A549 (cell line): ENCODE results near the gene TRABD. TPM values are rescaled to one million over a fixed set of nuclear protein-coding genes. Genes with fewer than 3 reads are reported as not detected.

Experiments
- ATAC-seq, 2 experiments: fragments of 200-7000 bp in 1 of 2; fragments of >200 bp in 1 of 2; cut with Nextera tagmentation in 1 of 2; cut with Tn5 transposase in 1 of 2; 3 replicates each; pipeline versions ENCODE4 v1.8.0 to v1.9.1; 2018 to 2020; ENCODE audit warnings: mild to moderate bottlenecking in 1 of 2, moderate library complexity in 1 of 2
- CTCF ChIA-PET: fragments of 300-600 bp; sonication (Branson Sonifier 250); formaldehyde crosslinking; extraction: SDS; loops from one replicate; lab custom pipeline; 2021; ENCODE audit warnings: antibody characterized with exemption, inconsistent platforms; lab: Yijun Ruan, JAX
- POLR2A ChIA-PET: fragments of 350-600 bp; formaldehyde crosslinking; extraction: SDS; loops from one replicate; lab custom pipeline; 2021; ENCODE audit warnings: antibody characterized with exemption, inconsistent platforms; lab: Yijun Ruan, JAX
- DNase-seq, 2 experiments: peaks; one replicate each; pipeline versions ENCODE4 v3.0.0 to v3.0.0-alpha.2; 2011 to 2016; ENCODE audit warnings: low read depth in 1 of 2, low spot score in 1 of 2
- FAIRE-seq: peaks from 2 replicates; lab custom pipeline; 2011; peaks lifted over from hg19 to GRCh38; lab: Jason Lieb, UNC
- H3K27ac ChIP-seq, 2 experiments: fragments of >200 bp; sonication (Bioruptor Twin); formaldehyde crosslinking; 3 replicates each; pipeline ENCODE4 v1.5.1; 2016 to 2017
- H3K4me1 ChIP-seq: fragments of >200 bp; sonication (Bioruptor Twin); formaldehyde crosslinking; 3 replicates; pipeline ENCODE4 v1.6.1; 2016
- H3K4me2 ChIP-seq: fragments of >200 bp; sonication (Bioruptor Twin); formaldehyde crosslinking; 3 replicates; pipeline ENCODE4 v1.6.1; 2016
- H3K4me3 ChIP-seq: fragments of >200 bp; sonication (Bioruptor Twin); formaldehyde crosslinking; 3 replicates; pipeline ENCODE4 v1.5.1; 2016
- H3K9me3 ChIP-seq: fragments of >200 bp; sonication (Bioruptor Twin); formaldehyde crosslinking; 3 replicates; pipeline ENCODE4 v1.6.1; 2016
- ATOH8 ChIP-seq: fragments of 250-450 bp; sonication (Bioruptor Pico); IDR thresholded peaks from 2 replicates; pipeline ENCODE4 v1.5.0; 2020; ENCODE audit warnings: low read depth, mild to moderate bottlenecking, moderate library complexity
- BCL3 ChIP-seq: fragments of >200 bp; sonication (Bioruptor Twin); formaldehyde crosslinking; IDR thresholded peaks from 3 replicates; pipeline ENCODE4 v1.6.1; 2016
- CEBPB ChIP-seq, 2 experiments: fragments of >200 bp in 1 of 2; sonication (Bioruptor Twin) in 1 of 2; formaldehyde crosslinking in 1 of 2; IDR thresholded peaks; 2 replicates each; pipeline ENCODE4 v1.6.1; 2012 to 2016
- EP300 ChIP-seq, 2 experiments: fragments of >200 bp; sonication (Bioruptor Twin); formaldehyde crosslinking; IDR thresholded peaks; 2 replicates in 1 of 2; 3 replicates in 1 of 2; pipeline ENCODE4 v1.6.1; 2016 to 2017
- FOSL2 ChIP-seq, 2 experiments: fragments of 450-650 bp in 1 of 2; fragments of >200 bp in 1 of 2; sonication (Bioruptor Twin) in 1 of 2; formaldehyde crosslinking; IDR thresholded peaks; 2 replicates each; pipeline versions ENCODE4 v1.5.0 to v1.6.1; 2016 to 2020; ENCODE audit warnings: mild to moderate bottlenecking in 1 of 2, moderate library complexity in 1 of 2
- HDAC2 ChIP-seq: fragments of 200-600 bp; sonication (generic); IDR thresholded peaks from 2 replicates; pipeline ENCODE4 v1.6.1; 2016
- HES2 ChIP-seq: fragments of >200 bp; sonication (Bioruptor Twin); formaldehyde crosslinking; IDR thresholded peaks from 2 replicates; pipeline ENCODE4 v1.6.1; 2016
- HMGXB4 ChIP-seq: fragments of 250-450 bp; sonication (Bioruptor Pico); IDR thresholded peaks from 2 replicates; pipeline ENCODE4 v1.5.0; 2021; ENCODE audit warnings: mild to moderate bottlenecking, moderate library complexity, borderline replicate concordance
- HOXB13 ChIP-seq: fragments of 250-450 bp; sonication (Bioruptor Pico); IDR thresholded peaks from 2 replicates; pipeline ENCODE4 v1.5.0; 2020; ENCODE audit warnings: low read depth, mild to moderate bottlenecking, moderate library complexity
- HOXB5 ChIP-seq: fragments of 250-450 bp; sonication (Bioruptor Pico); IDR thresholded peaks from 2 replicates; pipeline ENCODE4 v1.5.0; 2020; ENCODE audit warnings: mild to moderate bottlenecking, moderate library complexity
- JUN ChIP-seq, 2 experiments: fragments of >200 bp; sonication (Bioruptor Twin); formaldehyde crosslinking; IDR thresholded peaks; 2 replicates in 1 of 2; 3 replicates in 1 of 2; pipeline ENCODE4 v1.6.1; 2016 to 2017
- KDM5A ChIP-seq: fragments of 200-600 bp; sonication (generic); IDR thresholded peaks from 2 replicates; pipeline ENCODE4 v1.6.1; 2016; ENCODE audit warnings: antibody characterized with exemption, mild to moderate bottlenecking
- MAX ChIP-seq: IDR thresholded peaks from 2 replicates; pipeline ENCODE4 v1.6.1; 2012
- NFE2L2 ChIP-seq: fragments of 150-350 bp; conservative IDR thresholded peaks from 2 replicates; pipeline ENCODE4 v1.6.1; 2014; ENCODE audit warnings: low read length
- POLR2A ChIP-seq: IDR thresholded peaks from 2 replicates; pipeline ENCODE4 v1.6.1; 2012; ENCODE audit warnings: mild to moderate bottlenecking, low read length
- REST ChIP-seq: fragments of 200-600 bp; sonication (generic); IDR thresholded peaks from 2 replicates; pipeline ENCODE4 v1.6.1; 2016; ENCODE audit warnings: antibody characterized with exemption, mild to moderate bottlenecking, moderate library complexity
- USF2 ChIP-seq: fragments of 450-650 bp; IDR thresholded peaks from 2 replicates; pipeline ENCODE4 v1.6.1; 2014; ENCODE audit warnings: antibody characterized with exemption
- ZFP36 ChIP-seq: fragments of 450-650 bp; IDR thresholded peaks from 2 replicates; pipeline ENCODE4 v1.6.1; 2014; ENCODE audit warnings: borderline replicate concordance; ENCODE audit not compliant: partially characterized antibody
- ZNF302 ChIP-seq: fragments of 250-450 bp; sonication (Bioruptor Pico); IDR thresholded peaks from 2 replicates; pipeline ENCODE4 v1.9.0; 2021; ENCODE audit warnings: inconsistent platforms, mild to moderate bottlenecking, moderate library complexity
- ZSCAN20 ChIP-seq: fragments of 250-450 bp; sonication (Bioruptor Pico); IDR thresholded peaks from 2 replicates; pipeline ENCODE4 v1.8.0; 2022; ENCODE audit warnings: mild to moderate bottlenecking, moderate library complexity
- WGBS: methylation state at CpG from one replicate; pipeline ENCODE4 v1.1.6; 2017; ENCODE audit errors: missing lambda C conversion rate; 5-methylcytosine and 5-hydroxymethylcytosine counted together
- polyA plus RNA-seq, 4 experiments: library from polyadenylated mRNA; depleted of rRNA in 3 of 4; stranded (reverse); fragments of >200 nt; fragmentation: RNase III in 1 of 4; extraction: RNeasy Plus Mini Kit Qiagen cat#74134 plus additional on column Dnase treatment in 1 of 4; gene quantifications; 2 replicates in 3 of 4; 3 replicates in 1 of 4; pipeline ENCODE4 v1.2.3, GENCODE V29; 2011 to 2017

The TRABD gene
- polyA plus RNA-seq, 2 of the 4 experiments (the other 2 are of a cell fraction), result 14.8 to 30.4 TPM

- H3K4me3 ChIP-seq, result no peak overlapping the region
- POLR2A ChIA-PET, result no interaction called here
- peaks cover 14% of the 10 kb centered on the region; the same call in 2 of the 3 replicates for H3K4me1 ChIP-seq
- TF ChIP-seq ATOH8 (no peak), HMGXB4 (CRISPR knock-in tag) (no peak), USF2 (no peak), HDAC2 (no peak), HOXB5 (no peak), KDM5A (no peak), CEBPB (IDR thresholded peaks at IDR 0.05) (no peak), EP300 (IDR thresholded peaks at IDR 0.05) (no peak), ZNF302 (no peak), REST (no peak), JUN (IDR thresholded peaks at IDR 0.05) (no peak), BCL3 (no peak), MAX (no peak), POLR2A (no peak), NFE2L2 (no peak), HOXB13 (CRISPR knock-in tag) (no peak), ZFP36 (no peak), FOSL2 (IDR thresholded peaks at IDR 0.05) (no peak), FOSL2 (CRISPR knock-in tag; IDR thresholded peaks at IDR 0.05) (no peak), HES2 (no peak), ZSCAN20 (no peak)
- TF ChIP-seq, all 56 proteins: peak for 0
- no peak for ATAC-seq
- no peak for DNase-seq
- Histone ChIP-seq H3K4me2 (no peak overlapping the region), H3K27ac (no peak overlapping the region), H3K9me3 (no peaks in the 10 kb centered on the region)
- CTCF ChIA-PET, result interaction anchor here (2.4 to 3.2 kb wide), 2 partner anchors 11 to 91 kb away, joined by 10 to 29 read pairs; no protein-coding TSS in a partner anchor
- 86% methylated on average over 8 of the region's 9 CpGs for WGBS
- no peak for FAIRE-seq
Observed at GRCh38 chr22:50238755-50239154, 53.0 kb downstream of the TRABD start.
